Endothelial cell (in vitro differentiated cells): ENCODE results near the gene DRG1. TPM values are rescaled to one million over a fixed set of nuclear protein-coding genes. Genes with fewer than 3 reads are reported as not detected.
A peak's percentile ranks its signal among the peaks of the same experiment; 100 is the strongest.

Source experiments
- DNase-seq: peaks from one replicate; pipeline ENCODE4 v3.0.0; 2021; ENCODE audit warnings: low spot score
- H3K27ac Mint-ChIP-seq: one replicate; pipeline ENCODE4 v1.8.0; 2021; ENCODE audit warnings: mixed read lengths, inconsistent platforms; ENCODE audit not compliant: unreplicated experiment
- H3K27me3 Mint-ChIP-seq: one replicate; pipeline ENCODE4 v1.8.0; 2021; ENCODE audit warnings: mild to moderate bottlenecking, moderate library complexity, mixed read lengths, inconsistent platforms; ENCODE audit not compliant: unreplicated experiment
- H3K36me3 Mint-ChIP-seq: one replicate; pipeline ENCODE4 v1.8.0; 2021; ENCODE audit warnings: mild to moderate bottlenecking, low read depth, mixed read lengths, inconsistent platforms; ENCODE audit not compliant: unreplicated experiment
- H3K4me1 Mint-ChIP-seq: one replicate; pipeline ENCODE4 v1.8.0; 2021; ENCODE audit warnings: mild to moderate bottlenecking, mixed read lengths, inconsistent platforms; ENCODE audit not compliant: unreplicated experiment
- H3K4me3 Mint-ChIP-seq: one replicate; pipeline ENCODE4 v1.8.0; 2021; ENCODE audit warnings: mild to moderate bottlenecking, mixed read lengths, inconsistent platforms; ENCODE audit not compliant: unreplicated experiment
- H3K9me3 Mint-ChIP-seq: one replicate; pipeline ENCODE4 v1.8.0; 2021; ENCODE audit warnings: mixed read lengths, inconsistent platforms; ENCODE audit not compliant: unreplicated experiment
- CTCF ChIP-seq: fragments of 200-600 bp; sonication (generic); IDR thresholded peaks from one replicate; pipeline ENCODE4 v1.5.0; 2021; ENCODE audit warnings: antibody characterized with exemption; ENCODE audit not compliant: unreplicated experiment
- total RNA-seq: library from RNA; stranded (reverse); fragmentation: NEBNext Ultra II Directional; extraction: Animal tissue kit (Norgen Biotek cat#: 25700); gene quantifications from one replicate; pipeline ENCODE4 v1.2.1, GENCODE V29; 2021; ENCODE audit not compliant: unreplicated experiment

Gene DRG1
- total RNA-seq, 1 donor from 2014 or later: 55.6 TPM

GRCh38 chr22:31446767-31447166 is 47.4 kb downstream of the DRG1 start:
- Mint-ChIP-seq H3K9me3 (no peaks in the 10 kb centered on the region), H3K4me3 (no peak overlapping the region), H3K4me1 (no peaks in the 10 kb centered on the region), H3K27ac (no peak overlapping the region), H3K36me3 (peaks cover 40% of the 10 kb centered on the region), H3K27me3 (no peaks in the 10 kb centered on the region)
- no peak for TF ChIP-seq CTCF
- no peak for DNase-seq

- no peak for TF ChIP-seq CTCF
- Mint-ChIP-seq H3K36me3 (peaks cover 34% of the 10 kb centered on the region), H3K4me1 (no peaks in the 10 kb centered on the region), H3K4me3 (no peak overlapping the region), H3K27ac (no peak overlapping the region), H3K9me3 (no peaks in the 10 kb centered on the region), H3K27me3 (no peaks in the 10 kb centered on the region)
- DNase-seq: no peak
Observed at GRCh38 chr22:31447337-31447736, 47.9 kb downstream of the DRG1 start.

GRCh38 chr22:31448382-31448781 is 49.0 kb downstream of the DRG1 start:
- H3K9me3 Mint-ChIP-seq: no peaks in the 10 kb centered on the region
- no peak overlapping the region for H3K4me3 Mint-ChIP-seq
- no peak for TF ChIP-seq CTCF
- no peak for DNase-seq
- no peaks in the 10 kb centered on the region for H3K27me3 Mint-ChIP-seq
- H3K4me1 Mint-ChIP-seq: no peaks in the 10 kb centered on the region
- H3K36me3 Mint-ChIP-seq: peaks cover 27% of the 10 kb centered on the region
- H3K27ac Mint-ChIP-seq: no peak overlapping the region

GRCh38 chr22:31449506-31449905 is 50.1 kb downstream of the DRG1 start:
- Mint-ChIP-seq H3K4me1 (no peaks in the 10 kb centered on the region), H3K9me3 (no peaks in the 10 kb centered on the region), H3K27me3 (no peaks in the 10 kb centered on the region), H3K27ac (no peak overlapping the region), H3K4me3 (no peak overlapping the region), H3K36me3 (peaks cover 27% of the 10 kb centered on the region)
- TF ChIP-seq CTCF: no peak
- no peak for DNase-seq

- peaks cover 17% of the 10 kb centered on the region for H3K36me3 Mint-ChIP-seq
- H3K9me3 Mint-ChIP-seq: no peaks in the 10 kb centered on the region
- no peaks in the 10 kb centered on the region for H3K4me1 Mint-ChIP-seq
- H3K27ac Mint-ChIP-seq: no peak overlapping the region
- H3K4me3 Mint-ChIP-seq: no peak overlapping the region
- no peak for TF ChIP-seq CTCF
- DNase-seq: peak; percentile 6
- H3K27me3 Mint-ChIP-seq: no peaks in the 10 kb centered on the region
Observed at GRCh38 chr22:31451709-31452571, 52.5 kb downstream of the DRG1 start.
